HG03175 (cell line): ENCODE data around the gene PUS7.
"Not testable (repeated sequence)": the region's sequence is repeated elsewhere in the genome, so short reads cannot be mapped to it uniquely, and the experiment has no call there.

Experiments
- ATAC-seq: cut with Tn5 transposase; IDR thresholded peaks from one replicate; pipeline ENCODE4 v1.9.1; 2021; ENCODE audit warnings: mild to moderate bottlenecking, moderate library complexity; ENCODE audit not compliant: unreplicated experiment

The PUS7 gene

GRCh38 chr7:105497016-105497415, 25.1 kb downstream of the PUS7 start:
- ATAC-seq, result no peak

- no peak for ATAC-seq
Observed at GRCh38 chr7:105496521-105496920, 25.6 kb downstream of the PUS7 start.

- ATAC-seq, result no peak
Observed at GRCh38 chr7:105493923-105494315, 28.2 kb downstream of the PUS7 start.

- no peak for ATAC-seq
Observed at GRCh38 chr7:105493196-105493922, 28.7 kb downstream of the PUS7 start.

GRCh38 chr7:105489409-105489808, 32.7 kb downstream of the PUS7 start:
- no peak for ATAC-seq

- no peak for ATAC-seq
Observed at GRCh38 chr7:105487579-105488571, 34.2 kb downstream of the PUS7 start.

- ATAC-seq, result no peak
Observed at GRCh38 chr7:105480931-105481330, 41.1 kb downstream of the PUS7 start.

GRCh38 chr7:105478606-105479005, 43.5 kb downstream of the PUS7 start:
- no peak for ATAC-seq

- ATAC-seq, result no peak
Observed at GRCh38 chr7:105477908-105478307, 44.2 kb downstream of the PUS7 start.

GRCh38 chr7:105474045-105474444, 48.0 kb downstream of the PUS7 start:
- no peak for ATAC-seq

GRCh38 chr7:105473163-105473562, 48.9 kb downstream of the PUS7 start:
- ATAC-seq, result no peak

GRCh38 chr7:105470846-105471245, 51.2 kb downstream of the PUS7 start:
- ATAC-seq, result no peak

- no peak for ATAC-seq
Observed at GRCh38 chr7:105470090-105470489, 52.0 kb downstream of the PUS7 start.

GRCh38 chr7:105462765-105463420, 59.2 kb downstream of the PUS7 start:
- no peak for ATAC-seq

- no peak for ATAC-seq
Observed at GRCh38 chr7:105461518-105461917, 60.6 kb downstream of the PUS7 start.

GRCh38 chr7:105457619-105458225, 64.3 kb downstream of the PUS7 start:
- no peak for ATAC-seq

- ATAC-seq, result no peak
Observed at GRCh38 chr7:105454921-105455320, 67.2 kb downstream of the PUS7 start.

GRCh38 chr7:105454095-105454747, 67.8 kb downstream of the PUS7 start:
- no peak for ATAC-seq

GRCh38 chr7:105452085-105452484, 70.0 kb downstream of the PUS7 start:
- no peak for ATAC-seq

GRCh38 chr7:105450870-105451269, 71.2 kb downstream of the PUS7 start:
- not testable (repeated sequence) for ATAC-seq
